ENCODE results near the gene PEX10.
"Not testable (repeated sequence)": the region's sequence is repeated elsewhere in the genome, so short reads cannot be mapped to it uniquely, and the experiment has no call there.

PEX10 gene

DNA sequence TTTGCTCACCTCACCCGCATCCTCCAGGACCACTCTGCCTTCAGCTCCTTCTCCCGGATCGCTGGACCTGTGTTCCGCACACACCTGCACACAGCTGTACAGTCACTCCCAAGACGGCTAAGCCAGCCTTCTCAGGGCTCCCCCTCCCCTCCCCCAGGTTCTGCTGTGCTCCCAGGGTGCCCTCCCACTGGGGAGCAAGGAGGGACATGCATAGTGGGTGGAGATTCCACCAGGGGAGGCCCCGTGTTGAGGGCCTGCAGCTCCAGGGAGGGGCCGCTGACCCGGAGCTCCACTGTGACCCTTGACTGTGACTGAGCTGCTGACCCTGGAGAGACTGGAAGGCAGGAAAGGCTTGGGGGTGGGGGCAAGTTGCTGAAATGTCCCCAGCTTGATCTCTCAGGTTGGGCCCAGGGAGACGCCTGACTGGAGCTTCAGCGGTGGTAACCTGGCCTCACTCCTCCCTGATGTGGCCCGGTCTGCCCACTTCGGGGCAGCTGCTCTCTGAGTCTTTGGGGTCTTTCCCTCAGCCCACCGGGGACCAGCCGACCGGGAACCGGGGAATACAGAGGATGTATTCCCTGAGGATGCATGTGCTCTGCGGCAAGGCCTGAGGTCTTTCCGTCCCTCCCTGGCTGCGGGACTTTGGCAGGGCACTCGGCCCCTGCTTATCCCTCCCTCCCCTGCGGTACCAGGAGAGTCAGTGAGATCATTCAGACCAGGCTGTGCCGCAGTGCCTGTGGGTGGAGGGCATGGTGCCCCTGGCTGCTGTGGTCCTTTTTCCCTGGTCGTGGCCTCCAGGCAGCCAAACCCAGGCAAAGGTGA lies 35.1 kb upstream of the PEX10 start:
- Mint-ChIP-seq H3K9me3 (no peaks in the 10 kb centered on the region), H3K27me3 (peaks cover 21% of the 10 kb centered on the region), H3K36me3 (no peaks in the 10 kb centered on the region), H3K27ac (no peak overlapping the region), H3K4me1 (peaks cover 8% of the 10 kb centered on the region), H3K4me3 (no peak overlapping the region)
- ATAC-seq: no peak

GRCh38 chr1:2446861-2447260 lies 34.5 kb upstream of the PEX10 start:
- H3K36me3 Mint-ChIP-seq: no peaks in the 10 kb centered on the region
- H3K27ac Mint-ChIP-seq: no peak overlapping the region
- peaks cover 8% of the 10 kb centered on the region for H3K4me1 Mint-ChIP-seq
- no peak for ATAC-seq
- H3K9me3 Mint-ChIP-seq: no peaks in the 10 kb centered on the region
- H3K27me3 Mint-ChIP-seq: peaks cover 25% of the 10 kb centered on the region
- no peak overlapping the region for H3K4me3 Mint-ChIP-seq

DNA sequence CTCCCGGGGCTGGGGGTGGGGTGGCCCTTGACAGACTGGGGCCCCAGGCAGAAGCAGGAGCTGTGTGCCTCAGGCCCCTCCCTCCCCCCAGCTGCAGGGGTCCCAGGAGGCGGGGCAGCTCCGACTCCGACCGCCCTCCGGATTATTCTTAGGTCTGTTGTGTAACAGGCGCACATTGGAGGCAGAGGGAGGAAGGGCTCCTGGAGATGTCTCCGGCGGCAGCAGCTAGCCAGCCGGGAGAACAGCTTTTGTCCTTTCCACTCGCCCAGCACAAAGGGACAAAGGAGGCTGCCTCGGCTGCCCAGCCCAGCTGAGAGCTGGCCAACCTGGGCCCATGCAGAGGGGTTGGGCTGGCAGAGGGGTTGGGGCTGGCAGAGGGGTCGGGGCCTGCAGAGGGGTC lies 34.0 kb upstream of the PEX10 start:
- Mint-ChIP-seq H3K9me3 (no peaks in the 10 kb centered on the region), H3K36me3 (no peaks in the 10 kb centered on the region), H3K27me3 (peaks cover 29% of the 10 kb centered on the region), H3K27ac (no peak overlapping the region), H3K4me1 (peaks cover 8% of the 10 kb centered on the region), H3K4me3 (no peak overlapping the region)
- no peak for ATAC-seq

GRCh38 chr1:2445823-2446215 lies 33.5 kb upstream of the PEX10 start:
- peaks cover 31% of the 10 kb centered on the region for H3K27me3 Mint-ChIP-seq
- H3K27ac Mint-ChIP-seq: no peak overlapping the region
- H3K4me1 Mint-ChIP-seq: peaks cover 8% of the 10 kb centered on the region
- no peaks in the 10 kb centered on the region for H3K36me3 Mint-ChIP-seq
- no peaks in the 10 kb centered on the region for H3K9me3 Mint-ChIP-seq
- no peak overlapping the region for H3K4me3 Mint-ChIP-seq
- ATAC-seq: no peak

DNA sequence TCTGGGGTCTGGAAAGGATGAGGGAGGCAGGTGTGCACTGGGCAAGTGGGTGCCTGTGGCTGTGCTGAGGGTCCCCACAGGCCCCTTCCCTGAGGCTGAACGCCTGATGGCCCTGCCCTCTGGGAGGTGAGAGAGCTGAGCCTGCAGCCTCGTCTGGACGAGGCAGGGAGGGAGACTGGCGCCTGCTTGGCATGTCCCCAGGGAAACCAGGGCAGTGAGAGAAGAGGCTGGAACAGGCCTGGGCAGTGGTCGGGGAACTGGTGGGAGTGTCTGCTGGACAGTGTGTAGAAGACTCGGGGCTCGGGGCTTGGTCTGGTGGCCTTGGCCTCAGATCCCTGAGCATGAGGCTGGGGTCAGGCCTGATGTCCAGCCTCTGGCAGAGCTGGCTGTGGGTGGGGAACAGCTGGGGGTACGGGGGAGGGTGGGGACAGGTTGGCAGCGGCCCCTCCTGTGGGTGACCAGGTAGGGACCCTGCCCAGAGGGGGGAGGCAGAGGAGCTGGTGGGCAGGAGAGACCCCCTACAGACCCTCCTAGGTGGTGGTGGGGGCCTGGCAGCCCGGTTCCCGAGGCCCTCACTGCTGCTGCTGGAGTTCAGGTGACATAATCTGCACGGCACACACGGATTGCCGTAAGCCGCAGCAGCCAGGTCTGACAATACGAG lies 32.9 kb upstream of the PEX10 start:
- no peak overlapping the region for H3K4me3 Mint-ChIP-seq
- no peak for ATAC-seq
- H3K4me1 Mint-ChIP-seq: peaks cover 8% of the 10 kb centered on the region
- peaks cover 31% of the 10 kb centered on the region for H3K27me3 Mint-ChIP-seq
- H3K9me3 Mint-ChIP-seq: no peaks in the 10 kb centered on the region
- H3K36me3 Mint-ChIP-seq: no peaks in the 10 kb centered on the region
- H3K27ac Mint-ChIP-seq: no peak overlapping the region

DNA sequence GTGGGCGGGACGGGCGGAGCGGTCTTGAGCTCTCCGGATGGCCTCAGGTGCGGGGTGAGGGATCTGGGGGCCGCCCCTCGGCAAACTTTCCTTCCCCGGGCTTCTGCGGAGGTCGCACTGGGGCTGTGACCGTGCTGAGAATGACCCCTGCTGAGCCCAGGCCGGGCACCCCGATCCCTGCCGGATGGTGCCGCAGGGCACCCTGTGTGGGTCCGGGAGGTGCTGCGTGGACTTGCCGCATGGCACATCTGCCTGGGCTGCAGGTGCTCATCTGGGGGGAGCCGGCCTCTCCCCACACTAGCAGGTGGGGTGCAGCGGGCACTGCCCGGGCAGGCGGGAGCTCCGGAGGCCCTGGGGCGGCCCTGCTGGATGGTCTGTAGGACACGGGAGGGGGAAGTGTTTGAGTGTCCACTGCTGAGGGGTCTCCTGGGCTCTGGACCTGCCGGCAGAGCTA lies 31.8 kb upstream of the PEX10 start:
- no peaks in the 10 kb centered on the region for H3K9me3 Mint-ChIP-seq
- H3K4me1 Mint-ChIP-seq: peaks cover 8% of the 10 kb centered on the region
- no peak overlapping the region for H3K27ac Mint-ChIP-seq
- ATAC-seq: no peak
- no peaks in the 10 kb centered on the region for H3K36me3 Mint-ChIP-seq
- H3K27me3 Mint-ChIP-seq: peaks cover 31% of the 10 kb centered on the region
- no peak overlapping the region for H3K4me3 Mint-ChIP-seq

DNA sequence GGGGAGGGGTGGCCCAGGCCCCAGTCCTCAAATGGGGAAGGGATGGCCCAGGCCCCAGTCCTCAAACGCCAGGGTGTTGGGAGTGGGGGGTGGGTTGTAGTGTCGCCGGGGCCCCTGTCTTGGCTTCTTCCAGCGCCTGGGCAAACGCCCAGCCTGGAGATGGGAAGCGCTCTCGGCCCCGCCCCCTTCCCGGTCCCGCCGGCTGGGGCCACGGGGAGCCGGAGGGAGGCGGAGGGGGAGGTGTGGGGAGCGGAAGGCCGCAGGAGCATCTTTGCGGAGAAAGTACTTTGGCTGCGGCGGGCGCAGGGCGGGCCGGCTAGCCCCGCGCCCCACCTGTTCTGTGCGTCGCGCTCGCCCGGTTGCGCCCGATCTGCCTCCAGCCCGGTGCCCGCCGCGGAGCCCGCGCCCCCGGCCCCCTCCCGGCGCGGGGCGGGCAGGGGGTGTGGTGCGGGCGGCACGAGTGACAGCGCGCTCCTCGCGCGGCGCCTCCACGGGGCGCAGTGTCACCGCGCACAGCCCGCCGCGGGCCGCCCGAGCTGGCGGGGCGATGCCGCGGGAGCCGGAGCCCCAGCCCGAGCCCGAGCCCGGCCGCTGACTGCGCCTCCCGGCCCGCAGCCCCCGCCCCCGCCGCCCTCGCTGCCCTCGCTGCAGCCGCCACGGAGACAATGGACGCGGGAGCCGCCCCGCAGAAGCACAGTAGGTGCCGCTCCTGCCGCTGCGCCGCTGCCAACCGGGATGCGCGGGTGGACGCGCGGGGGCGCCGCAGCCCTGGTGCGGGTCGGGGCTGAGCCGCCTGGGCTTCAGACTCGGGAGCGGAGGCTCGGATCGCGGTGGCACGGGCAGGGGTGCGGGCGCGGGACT lies 31.1 kb upstream of the PEX10 start:
- Mint-ChIP-seq H3K27ac (no peak overlapping the region), H3K27me3 (peaks cover 33% of the 10 kb centered on the region), H3K4me3 (no peak overlapping the region), H3K36me3 (no peaks in the 10 kb centered on the region), H3K9me3 (no peaks in the 10 kb centered on the region), H3K4me1 (peaks cover 8% of the 10 kb centered on the region)
- no peak for ATAC-seq

DNA sequence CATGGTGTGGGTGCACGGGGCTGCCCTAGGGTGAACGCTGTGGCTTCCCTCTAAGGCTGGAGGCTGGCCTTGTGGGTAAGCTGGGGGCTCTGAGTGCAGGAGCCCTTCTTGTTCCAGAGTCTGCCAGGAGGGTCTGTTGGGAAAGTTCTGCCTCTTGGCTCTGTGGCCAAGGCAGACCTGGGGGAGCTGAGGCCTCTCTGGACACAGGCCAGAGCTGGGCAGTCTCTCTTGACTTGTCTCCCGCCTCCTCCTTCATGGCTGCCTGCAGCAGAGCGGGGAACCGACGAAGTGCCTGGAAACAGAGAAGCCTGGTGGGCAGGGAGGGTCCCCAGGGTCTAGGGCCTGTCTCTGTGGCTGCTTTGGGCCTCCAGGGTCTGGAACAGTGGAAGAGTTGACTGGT lies 30.3 kb upstream of the PEX10 start:
- ATAC-seq: no peak
- H3K36me3 Mint-ChIP-seq: no peaks in the 10 kb centered on the region
- no peaks in the 10 kb centered on the region for H3K9me3 Mint-ChIP-seq
- peaks cover 8% of the 10 kb centered on the region for H3K4me1 Mint-ChIP-seq
- no peak overlapping the region for H3K4me3 Mint-ChIP-seq
- H3K27me3 Mint-ChIP-seq: peaks cover 42% of the 10 kb centered on the region
- no peak overlapping the region for H3K27ac Mint-ChIP-seq

DNA sequence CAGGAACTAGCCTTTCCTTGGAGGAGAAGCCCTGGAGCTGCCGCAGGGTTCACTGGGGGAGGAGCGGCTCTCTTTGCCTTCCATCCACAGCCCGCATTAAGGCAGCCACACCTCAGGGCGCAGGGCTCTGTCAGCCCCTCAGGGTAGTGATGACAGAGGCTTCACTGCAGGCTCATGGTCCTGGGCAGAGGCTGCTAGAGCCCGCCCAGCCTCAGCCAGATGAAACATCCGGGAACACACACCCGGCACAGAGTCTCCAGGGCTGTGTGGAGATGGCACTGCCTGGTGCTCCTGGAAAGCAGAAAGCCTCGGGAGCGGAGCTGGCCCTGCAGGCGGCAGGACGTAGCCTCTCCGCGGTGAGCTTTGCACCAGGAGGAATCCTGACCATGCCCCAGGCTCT lies 29.4 kb upstream of the PEX10 start:
- peaks cover 4% of the 10 kb centered on the region for H3K4me1 Mint-ChIP-seq
- H3K4me3 Mint-ChIP-seq: no peak overlapping the region
- ATAC-seq: no peak
- H3K9me3 Mint-ChIP-seq: no peaks in the 10 kb centered on the region
- peaks cover 49% of the 10 kb centered on the region for H3K27me3 Mint-ChIP-seq
- no peaks in the 10 kb centered on the region for H3K36me3 Mint-ChIP-seq
- no peak overlapping the region for H3K27ac Mint-ChIP-seq

- H3K9me3 Mint-ChIP-seq, H3K36me3 Mint-ChIP-seq, H3K4me1 Mint-ChIP-seq, H3K4me3 Mint-ChIP-seq, H3K27ac Mint-ChIP-seq: not testable (repeated sequence)
- peaks cover 49% of the 10 kb centered on the region for H3K27me3 Mint-ChIP-seq
- ATAC-seq: peak; percentile 3
These were observed 28.0 kb upstream of the PEX10 start for GRCh38 chr1:2440346-2440745.

- H3K4me3 Mint-ChIP-seq: no peak overlapping the region
- no peaks in the 10 kb centered on the region for H3K4me1 Mint-ChIP-seq
- no peak for ATAC-seq
- H3K27me3 Mint-ChIP-seq: peaks cover 48% of the 10 kb centered on the region
- H3K36me3 Mint-ChIP-seq: no peaks in the 10 kb centered on the region
- H3K9me3 Mint-ChIP-seq: no peaks in the 10 kb centered on the region
- H3K27ac Mint-ChIP-seq: no peak overlapping the region
These were observed 27.0 kb upstream of the PEX10 start for GRCh38 chr1:2439369-2439768.

GRCh38 chr1:2438641-2439040 lies 26.3 kb upstream of the PEX10 start:
- no peak overlapping the region for H3K27ac Mint-ChIP-seq
- no peak for ATAC-seq
- H3K36me3 Mint-ChIP-seq: no peaks in the 10 kb centered on the region
- peaks cover 47% of the 10 kb centered on the region for H3K27me3 Mint-ChIP-seq
- no peak overlapping the region for H3K4me3 Mint-ChIP-seq
- H3K9me3 Mint-ChIP-seq: no peaks in the 10 kb centered on the region
- H3K4me1 Mint-ChIP-seq: no peaks in the 10 kb centered on the region

DNA sequence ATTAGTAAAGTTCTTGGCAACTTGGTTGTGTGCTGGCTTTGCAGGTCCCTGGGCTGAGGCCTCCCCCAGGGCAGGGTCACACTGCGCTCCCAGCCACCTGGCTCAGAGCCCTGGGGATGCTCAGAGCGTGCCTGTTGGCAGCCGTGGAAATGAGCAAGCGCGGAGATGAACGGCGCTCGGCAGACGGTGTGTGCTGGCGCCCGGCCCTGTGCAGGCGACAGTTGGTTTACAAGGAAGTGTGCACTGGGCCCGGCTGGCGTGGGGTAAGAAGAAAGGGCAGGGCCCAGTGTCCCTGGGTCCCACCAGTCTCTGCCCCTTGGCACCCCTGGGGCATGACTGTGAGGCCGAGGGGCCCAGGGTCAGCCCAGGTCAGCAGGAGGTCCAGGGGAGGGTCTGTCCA lies 25.7 kb upstream of the PEX10 start:
- no peaks in the 10 kb centered on the region for H3K36me3 Mint-ChIP-seq
- no peak overlapping the region for H3K27ac Mint-ChIP-seq
- H3K9me3 Mint-ChIP-seq: no peaks in the 10 kb centered on the region
- H3K4me3 Mint-ChIP-seq: no peak overlapping the region
- H3K27me3 Mint-ChIP-seq: peaks cover 47% of the 10 kb centered on the region
- ATAC-seq: no peak
- H3K4me1 Mint-ChIP-seq: no peaks in the 10 kb centered on the region

GRCh38 chr1:2437617-2438016 lies 25.3 kb upstream of the PEX10 start:
- Mint-ChIP-seq H3K4me3 (no peak overlapping the region), H3K36me3 (no peaks in the 10 kb centered on the region), H3K4me1 (no peaks in the 10 kb centered on the region), H3K27ac (no peak overlapping the region), H3K9me3 (no peaks in the 10 kb centered on the region), H3K27me3 (peaks cover 43% of the 10 kb centered on the region)
- ATAC-seq: no peak

DNA sequence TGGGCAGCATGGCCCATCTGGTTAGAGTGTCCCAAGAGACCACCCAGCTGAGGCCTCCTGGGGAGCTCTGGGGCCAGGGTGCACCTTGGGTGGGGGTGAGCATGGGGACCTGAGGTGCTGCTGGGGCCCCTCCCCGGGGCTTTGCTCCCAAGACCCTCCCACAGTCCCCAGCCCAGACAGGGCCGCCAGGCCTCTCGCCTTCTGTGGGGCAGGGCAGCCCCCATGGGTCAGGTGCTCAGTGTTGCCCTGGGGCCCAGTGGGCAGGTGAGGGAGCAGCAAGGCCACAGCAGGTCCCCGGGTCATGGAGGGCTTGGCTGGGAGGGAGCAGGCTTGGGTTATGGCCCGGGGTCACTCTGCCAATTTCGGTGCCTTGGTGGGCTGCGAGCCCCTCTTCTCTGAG lies 24.5 kb upstream of the PEX10 start:
- H3K4me3 Mint-ChIP-seq: no peak overlapping the region
- no peak for ATAC-seq
- H3K9me3 Mint-ChIP-seq: no peaks in the 10 kb centered on the region
- no peaks in the 10 kb centered on the region for H3K4me1 Mint-ChIP-seq
- no peak overlapping the region for H3K27ac Mint-ChIP-seq
- H3K36me3 Mint-ChIP-seq: no peaks in the 10 kb centered on the region
- H3K27me3 Mint-ChIP-seq: peaks cover 35% of the 10 kb centered on the region

All from stimulated activated memory B cell treated with anti-CD40 and anti-IgM and Interleukin-4, amounts not matched to agents 10 μg/mL and 1 μg/mL and 100 μg/mL, for 72 hours (primary cell).